ENCODE results near the gene GPAT3.

DNA sequence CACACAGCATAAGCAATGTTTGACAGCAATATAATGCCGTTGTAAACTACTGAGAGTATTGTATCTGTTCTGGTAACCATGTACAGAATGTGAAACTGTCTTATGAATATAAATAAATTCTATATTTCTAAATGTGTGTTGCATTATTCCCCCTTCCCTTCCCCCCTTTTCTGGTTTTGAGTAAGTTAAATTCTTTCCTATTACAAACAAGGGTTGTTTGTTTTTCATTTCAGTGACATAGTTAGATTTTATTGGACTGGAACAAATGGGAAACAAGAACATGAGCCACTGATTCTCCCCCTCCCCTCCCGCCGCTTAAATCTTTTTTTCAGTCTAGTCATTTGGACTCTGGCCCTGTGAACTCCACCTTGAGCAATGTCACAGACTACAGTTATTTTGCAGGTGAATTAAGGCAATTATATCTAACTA lies 69.8 kb downstream of the GPAT3 start:
- TF ChIP-seq, protein P1, sequence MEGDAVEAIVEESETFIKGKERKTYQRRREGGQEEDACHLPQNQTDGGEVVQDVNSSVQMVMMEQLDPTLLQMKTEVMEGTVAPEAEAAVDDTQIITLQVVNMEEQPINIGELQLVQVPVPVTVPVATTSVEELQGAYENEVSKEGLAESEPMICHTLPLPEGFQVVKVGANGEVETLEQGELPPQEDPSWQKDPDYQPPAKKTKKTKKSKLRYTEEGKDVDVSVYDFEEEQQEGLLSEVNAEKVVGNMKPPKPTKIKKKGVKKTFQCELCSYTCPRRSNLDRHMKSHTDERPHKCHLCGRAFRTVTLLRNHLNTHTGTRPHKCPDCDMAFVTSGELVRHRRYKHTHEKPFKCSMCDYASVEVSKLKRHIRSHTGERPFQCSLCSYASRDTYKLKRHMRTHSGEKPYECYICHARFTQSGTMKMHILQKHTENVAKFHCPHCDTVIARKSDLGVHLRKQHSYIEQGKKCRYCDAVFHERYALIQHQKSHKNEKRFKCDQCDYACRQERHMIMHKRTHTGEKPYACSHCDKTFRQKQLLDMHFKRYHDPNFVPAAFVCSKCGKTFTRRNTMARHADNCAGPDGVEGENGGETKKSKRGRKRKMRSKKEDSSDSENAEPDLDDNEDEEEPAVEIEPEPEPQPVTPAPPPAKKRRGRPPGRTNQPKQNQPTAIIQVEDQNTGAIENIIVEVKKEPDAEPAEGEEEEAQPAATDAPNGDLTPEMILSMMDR (IDR thresholded peaks at IDR 0.05), result no peak
- TF ChIP-seq POLR2A (IDR thresholded peaks at IDR 0.05), result peak in 1 of 2 donors; percentile 53
